ENCODE measurements around the gene COPB2.
"Not testable (repeated sequence)": the region's sequence is repeated elsewhere in the genome, so short reads cannot be mapped to it uniquely, and the experiment has no call there.

The COPB2 gene

DNA sequence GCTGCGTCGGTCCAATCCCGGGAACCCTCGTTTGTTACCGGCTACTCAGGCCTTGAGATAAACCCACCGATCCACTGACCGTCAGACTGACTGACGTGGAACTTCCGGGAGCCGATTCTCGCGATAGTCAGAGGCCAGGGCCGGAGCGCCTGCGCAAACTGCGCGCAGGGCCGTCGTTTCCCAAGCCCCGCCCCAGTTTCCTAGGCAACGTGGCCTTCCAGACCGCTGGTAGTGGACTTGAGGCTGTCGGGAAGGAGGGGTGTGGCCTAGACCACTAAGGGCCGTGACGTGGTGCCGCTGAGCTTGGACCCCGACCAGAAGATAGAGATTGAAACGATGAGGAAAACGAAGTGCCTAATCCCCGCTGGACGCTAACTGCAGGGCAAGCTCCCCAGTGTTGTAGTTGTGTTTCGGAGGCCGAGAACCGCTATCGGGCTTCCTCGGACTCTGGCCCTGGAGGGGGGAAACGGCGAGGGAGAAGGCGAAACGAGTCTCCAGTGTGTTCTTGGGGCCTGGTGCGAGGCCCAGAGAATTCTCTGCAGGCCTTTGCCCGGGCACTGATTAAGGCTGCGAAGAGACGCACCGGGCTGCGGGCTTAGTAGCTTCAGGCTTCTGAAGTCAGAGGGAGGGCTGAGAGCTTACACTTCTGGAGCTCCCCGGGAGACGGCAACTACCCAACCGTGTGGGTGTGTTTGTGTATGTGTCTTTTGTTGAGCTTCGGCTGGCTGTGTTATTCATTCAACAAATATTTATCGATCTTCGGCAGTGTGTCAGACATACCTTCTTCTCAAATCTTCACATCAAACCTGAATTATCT, at the start of gene COPB2:
COPB2 (minus strand) TSS at position 96 of the 817 bp plus-strand sequence. CDS start 97 bp downstream, outside the sequence.
- peak; percentile 98 for DNase-seq

DNA sequence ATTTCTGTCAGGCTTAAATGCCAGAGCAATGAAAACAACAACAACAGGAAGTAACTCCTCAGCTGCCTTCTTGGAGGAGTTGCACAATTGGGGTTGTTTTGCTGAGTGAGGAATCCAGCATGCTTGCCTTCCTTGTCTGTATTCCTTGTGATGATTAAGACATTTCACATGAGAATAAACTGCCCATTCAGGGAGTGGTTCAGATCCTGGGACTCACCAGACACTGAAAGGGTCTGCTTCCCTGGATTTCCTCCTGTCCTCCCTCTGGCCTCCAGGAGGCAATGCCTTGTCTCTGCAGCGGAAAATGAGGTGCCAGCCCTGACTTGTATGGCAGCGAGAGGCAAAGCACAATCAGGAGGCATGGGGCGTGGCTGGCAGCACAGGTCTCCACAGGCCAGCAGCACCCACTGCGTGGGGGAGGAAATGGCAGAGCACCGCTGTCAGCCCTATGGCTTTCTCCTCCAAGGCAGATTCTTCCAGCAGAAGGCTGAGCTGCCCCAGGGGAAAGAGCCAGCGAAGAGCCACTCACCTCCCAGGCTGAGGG, 45.4 kb upstream of the COPB2 start:
- no peak for DNase-seq

DNA sequence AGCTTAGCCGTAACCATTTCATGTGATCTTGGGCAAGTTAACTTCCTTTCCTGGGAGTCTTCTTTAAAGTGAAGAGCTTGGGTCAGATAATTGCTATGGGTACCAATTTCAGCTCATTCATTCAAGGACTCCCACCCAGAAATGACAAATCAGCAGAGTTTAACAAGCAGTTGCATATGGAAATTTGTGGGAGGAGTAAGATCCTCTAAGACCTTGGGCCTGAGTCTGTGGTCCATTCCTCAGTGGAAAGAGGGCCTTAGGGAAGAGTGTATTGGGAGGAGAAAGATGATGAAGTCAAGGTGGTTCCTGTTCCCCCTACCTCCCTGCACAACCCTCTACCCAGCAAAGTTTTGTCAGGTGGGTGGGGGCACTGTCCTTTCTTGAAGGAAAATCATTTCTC, 44.8 kb upstream of the COPB2 start:
- no peak for DNase-seq

DNA sequence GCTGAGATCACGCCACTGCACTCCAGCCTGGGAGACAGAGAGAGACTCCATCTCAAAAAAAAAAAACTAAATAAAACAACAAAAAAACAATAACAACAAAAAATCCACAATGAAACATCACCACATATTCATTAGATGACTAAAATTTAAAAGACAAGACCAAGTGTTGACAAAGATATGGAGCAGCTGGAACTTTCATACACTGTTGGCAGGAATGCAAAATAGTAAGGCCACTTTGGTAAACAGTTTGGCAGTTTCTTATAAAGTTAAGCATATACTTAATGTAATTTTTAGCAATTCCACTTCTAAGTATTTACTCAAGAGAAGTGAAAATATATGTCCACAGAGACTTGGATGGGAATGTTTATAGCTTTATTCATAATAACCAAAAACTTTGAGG, 43.6 kb upstream of the COPB2 start:
- no peak for DNase-seq

DNA sequence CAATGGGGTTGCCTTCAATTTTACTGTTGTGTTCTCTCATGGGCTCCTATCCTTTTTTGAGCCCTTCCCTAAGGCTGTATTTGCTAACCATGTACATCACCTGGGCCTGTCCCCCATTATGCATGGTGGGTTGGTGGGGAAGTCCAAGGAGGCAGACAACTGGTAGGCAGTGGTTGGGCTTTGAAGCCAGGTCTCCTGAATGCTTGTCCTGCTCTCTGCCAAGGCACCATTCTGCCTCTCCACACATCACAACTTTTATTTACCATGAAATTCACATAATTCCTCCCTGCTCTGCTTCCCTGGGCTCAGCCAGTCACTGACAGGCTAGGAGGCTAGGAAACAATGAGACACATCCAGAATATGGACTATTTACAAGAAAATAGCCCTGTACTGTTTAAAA, 41.0 kb upstream of the COPB2 start:
- no peak for DNase-seq

DNA sequence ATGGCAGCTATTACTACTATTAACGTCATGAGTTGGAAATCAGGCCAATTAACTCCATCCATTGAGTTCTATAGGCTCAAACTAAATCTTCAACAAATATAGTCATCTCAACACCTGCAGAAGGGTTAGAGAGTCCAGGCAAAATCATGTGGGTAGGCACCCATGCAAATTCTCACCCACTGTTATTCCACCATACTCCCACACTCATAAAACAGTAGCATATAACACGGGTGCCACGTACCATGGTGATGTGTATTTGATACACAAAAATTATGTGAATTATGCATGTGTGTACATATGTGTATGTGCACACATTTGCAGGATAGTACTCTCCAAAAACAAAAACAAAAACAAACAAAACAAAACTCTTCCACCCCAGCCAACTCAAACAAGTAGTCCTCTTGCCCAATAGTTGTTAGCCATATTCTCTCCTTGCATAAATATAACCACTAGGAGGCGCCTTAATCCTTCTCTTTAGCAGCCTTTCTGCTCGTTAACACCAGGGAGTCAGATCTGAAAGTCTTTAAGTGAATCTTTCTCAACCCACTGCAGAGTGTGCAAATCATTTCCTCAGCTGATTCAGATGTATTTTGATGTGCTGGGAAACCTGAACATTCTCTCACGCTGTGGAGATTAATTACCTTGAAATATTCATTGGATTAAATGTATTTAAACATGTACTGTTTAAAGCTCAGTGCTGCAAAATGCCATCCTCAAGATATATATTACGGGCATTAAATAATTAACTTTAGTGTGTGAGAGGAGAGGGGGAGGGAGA, 38.0 kb upstream of the COPB2 start:
- no peak for DNase-seq

DNA sequence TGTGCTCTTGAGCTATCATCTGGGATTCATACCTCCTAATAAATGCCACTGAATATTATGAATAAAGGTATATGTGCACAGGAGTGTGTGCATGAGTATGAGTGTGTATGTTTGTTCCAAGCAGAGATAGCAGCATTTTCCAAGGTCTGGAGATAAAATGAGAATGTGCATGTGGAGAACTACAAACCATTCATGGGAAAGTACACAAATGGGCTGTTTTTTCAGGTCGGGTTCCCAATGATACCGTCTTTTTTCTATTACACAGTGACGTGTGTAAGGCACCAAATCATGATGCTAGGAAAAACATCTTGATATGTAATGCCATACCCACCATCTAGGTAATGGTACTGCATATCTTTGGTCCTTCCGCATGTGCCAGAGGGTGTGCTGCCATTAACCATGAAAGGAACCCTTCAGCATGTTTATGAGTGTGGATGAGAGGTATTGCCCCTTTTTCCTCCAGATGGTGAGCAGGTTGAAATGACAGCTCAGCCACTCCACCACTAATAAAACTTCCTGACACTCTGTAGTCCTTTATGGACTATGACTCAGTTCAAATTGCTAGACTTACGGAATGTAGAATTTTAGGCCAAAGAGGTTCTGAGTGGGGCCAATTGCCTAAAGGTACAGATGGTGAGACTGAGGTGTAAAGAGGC, 36.4 kb upstream of the COPB2 start:
- DNase-seq = no peak

DNA sequence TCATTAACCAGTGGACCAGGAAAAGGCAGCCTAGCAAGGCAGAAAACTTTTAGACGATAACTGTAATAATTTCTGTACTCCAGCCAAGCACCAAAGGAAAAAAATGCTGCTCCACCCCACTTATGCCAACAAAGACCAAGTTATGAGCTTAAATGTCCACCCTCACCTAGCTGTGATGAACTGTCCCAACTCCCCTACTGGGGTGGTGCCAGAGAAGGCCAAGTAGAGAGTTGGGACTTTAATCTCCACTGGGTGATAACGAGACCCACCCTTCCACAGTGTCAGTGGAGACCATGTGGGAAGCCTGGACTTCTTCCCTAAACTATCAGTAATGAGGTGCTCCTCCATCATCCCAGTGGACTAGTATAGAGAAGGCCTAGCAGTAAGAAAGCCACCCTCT, 33.8 kb upstream of the COPB2 start:
- DNase-seq = no peak

DNA sequence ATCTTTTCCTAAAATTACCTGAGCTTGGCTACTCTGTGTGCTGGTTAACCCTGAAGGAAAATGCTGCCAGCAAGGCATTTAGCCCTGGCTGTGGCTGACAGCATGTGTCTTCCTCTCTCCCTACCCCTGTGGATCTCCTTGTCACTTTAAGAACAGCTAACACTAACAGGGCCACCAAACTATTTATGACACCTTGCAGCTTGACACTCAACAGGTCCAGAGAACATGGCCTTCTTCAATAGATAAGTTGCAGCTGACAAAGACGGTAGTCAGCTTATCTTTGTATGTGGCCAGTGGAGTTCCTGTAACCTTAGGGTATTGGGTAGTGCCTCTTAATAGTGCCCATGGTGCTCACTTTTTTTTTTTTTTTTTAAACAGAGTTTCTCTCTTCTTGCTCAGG, 32.0 kb upstream of the COPB2 start:
- DNase-seq = no peak

DNA sequence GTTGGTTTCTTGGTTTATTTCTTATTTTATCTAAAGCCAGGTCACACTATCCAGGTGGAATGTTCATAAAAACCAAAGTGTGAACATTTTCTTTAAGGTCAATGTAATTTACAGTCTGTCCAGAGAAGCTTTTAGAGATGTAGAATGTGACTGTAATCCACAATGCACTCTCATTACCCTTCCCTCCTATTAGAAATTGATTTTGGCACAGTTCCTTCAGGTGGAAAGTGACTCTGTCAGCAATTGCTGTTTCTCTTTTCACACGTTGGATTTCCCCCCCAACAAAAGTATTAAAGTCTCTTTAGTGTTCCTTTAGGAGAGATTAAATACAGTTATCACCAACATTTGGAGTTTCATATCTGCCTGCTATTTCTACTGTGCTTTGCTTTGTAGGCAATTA, 31.6 kb upstream of the COPB2 start:
- DNase-seq = no peak

DNA sequence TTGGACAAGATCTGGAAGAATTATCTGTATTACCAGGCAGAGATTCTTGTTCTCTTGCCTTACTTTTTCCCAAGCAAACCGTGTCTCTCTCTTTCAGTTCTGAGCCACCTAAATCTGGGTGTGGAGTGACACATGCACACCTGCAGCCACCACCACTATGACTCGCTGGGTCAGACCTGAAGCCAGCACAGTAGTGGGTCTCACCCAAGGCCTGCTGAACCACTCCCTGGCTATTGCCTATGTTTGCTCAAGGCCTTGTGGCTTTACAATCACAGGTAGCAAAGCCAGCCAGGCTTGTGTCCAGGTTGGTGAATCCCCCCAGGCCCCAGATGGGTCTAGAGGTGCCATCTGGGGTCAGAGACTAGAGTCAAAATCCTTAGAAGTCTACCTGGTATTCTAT, 28.7 kb upstream of the COPB2 start:
- no peak for DNase-seq

DNA sequence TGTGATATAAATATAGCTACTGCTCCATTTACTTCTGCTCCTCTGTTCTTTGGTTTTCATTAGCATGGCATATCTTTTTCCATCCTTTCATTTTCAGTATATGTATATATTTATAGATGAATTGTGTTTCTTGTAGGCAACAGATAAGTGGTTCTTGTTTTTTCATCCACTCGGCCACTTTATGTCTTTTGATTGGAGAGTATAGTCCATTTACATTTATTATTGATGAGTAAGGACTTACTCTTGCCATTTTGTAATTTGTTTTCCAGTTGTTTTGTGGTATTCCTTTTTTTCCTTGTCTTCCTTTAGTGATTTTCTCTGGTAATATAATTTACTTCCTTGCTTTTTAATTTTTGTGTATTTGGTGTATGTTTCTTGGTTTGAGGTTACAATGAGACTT, 26.8 kb upstream of the COPB2 start:
- DNase-seq = no peak

DNA sequence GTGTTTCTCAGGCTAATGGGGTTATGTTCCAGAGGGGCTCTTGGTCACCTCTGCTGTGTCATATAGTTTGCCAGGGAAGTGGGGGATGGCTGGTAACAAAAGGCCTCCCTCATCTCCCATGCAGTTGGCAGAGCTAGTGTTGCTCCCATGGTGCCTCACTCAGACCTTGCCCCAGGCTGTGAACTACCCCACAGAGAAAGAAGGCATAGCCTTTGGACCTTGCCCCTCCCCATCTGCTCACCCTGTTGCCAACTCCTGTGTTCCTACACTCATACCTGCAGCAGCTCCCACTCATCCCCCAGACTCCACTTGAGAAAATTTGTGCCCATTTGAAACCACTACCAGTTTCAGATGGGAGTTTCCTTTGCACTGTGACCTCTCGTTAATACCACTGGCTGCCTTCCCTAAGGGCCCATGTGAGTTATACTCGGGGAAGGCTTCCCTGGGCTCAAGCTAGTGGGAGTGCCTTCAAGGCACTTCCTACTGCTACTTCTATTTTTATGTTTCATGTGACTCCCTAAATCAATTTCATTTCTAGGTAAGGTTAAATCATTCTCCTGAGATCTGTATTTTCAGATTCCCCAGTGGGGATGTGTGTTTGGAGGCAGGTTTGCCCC, 25.3 kb upstream of the COPB2 start:
- no peak for DNase-seq

DNA sequence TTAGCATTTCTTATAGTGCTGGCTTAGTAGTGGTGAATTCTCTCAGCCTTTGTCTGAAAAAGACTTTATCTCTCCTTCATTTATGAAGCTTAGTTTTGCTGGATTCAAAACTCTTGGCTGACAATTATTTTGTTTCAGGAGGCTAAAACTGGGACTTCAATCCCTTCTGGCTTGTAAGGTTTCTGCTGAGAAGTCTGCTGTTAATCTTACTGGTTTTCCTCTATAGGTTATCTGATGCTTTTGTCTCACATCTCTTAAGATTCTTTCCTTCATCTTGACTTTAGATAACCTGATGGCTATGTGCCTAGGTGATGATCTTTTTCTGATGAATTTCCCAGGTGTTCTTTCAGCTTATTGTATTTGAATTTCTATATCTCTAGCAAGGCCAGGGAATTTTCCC, 23.4 kb upstream of the COPB2 start:
- not testable (repeated sequence) for DNase-seq

DNA sequence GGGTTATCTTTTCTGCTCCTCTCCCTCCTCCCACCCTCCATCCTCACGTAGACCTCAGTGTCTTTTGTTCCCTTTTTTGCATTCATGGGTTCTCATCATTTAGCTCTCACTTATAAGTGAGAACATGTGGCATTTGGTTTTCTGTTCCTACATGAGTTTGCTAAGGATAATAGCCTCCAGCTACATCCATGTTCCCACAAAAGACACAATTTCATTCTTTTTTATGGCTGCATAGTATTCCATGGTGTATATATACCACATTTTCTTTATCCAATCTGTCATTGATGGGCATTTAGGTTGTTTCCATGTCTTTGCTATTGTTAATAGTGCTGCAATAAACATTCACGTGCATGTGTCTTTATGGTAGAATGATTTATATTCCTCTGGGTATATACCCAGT, 11.7 kb upstream of the COPB2 start:
- DNase-seq = not testable (repeated sequence)

DNA sequence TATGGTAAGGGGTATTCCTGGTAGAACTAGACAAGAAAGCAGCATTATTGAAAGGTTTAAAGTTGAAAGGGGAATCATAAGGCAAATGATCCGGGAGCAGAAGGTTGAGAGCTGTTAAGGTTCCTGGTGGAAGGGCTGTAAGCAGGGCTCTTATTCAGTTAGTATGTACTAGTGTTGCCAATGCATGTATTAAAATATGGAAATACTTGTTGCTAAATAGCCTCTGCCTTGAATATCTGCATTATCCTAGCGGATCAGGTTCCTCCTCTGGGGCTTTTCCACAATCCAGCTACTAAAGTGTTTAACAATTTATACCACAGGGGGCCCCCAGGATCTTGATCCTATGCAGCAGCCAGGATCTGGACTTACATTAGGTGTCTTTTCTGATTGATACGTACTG, 7.3 kb upstream of the COPB2 start:
- no peak for DNase-seq

DNA sequence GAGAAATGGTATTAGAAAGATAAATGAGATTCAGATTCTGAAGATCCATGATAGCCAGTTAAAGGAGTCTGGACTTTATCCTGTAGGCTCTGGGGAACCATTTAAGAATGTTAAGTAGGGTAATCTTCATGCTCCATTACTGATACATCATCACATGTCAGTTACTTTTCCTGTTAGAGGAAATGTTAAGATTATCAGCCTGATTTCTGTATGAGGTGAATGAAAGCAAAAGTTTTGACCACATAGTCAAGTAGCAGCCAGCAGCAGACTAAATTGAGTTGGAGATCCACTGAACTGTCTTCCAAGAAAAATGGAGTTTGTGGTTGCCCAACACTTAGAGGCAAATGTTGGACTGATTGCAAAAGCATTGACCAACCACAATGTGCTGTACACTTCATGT, 4.7 kb upstream of the COPB2 start:
- DNase-seq = no peak

DNA sequence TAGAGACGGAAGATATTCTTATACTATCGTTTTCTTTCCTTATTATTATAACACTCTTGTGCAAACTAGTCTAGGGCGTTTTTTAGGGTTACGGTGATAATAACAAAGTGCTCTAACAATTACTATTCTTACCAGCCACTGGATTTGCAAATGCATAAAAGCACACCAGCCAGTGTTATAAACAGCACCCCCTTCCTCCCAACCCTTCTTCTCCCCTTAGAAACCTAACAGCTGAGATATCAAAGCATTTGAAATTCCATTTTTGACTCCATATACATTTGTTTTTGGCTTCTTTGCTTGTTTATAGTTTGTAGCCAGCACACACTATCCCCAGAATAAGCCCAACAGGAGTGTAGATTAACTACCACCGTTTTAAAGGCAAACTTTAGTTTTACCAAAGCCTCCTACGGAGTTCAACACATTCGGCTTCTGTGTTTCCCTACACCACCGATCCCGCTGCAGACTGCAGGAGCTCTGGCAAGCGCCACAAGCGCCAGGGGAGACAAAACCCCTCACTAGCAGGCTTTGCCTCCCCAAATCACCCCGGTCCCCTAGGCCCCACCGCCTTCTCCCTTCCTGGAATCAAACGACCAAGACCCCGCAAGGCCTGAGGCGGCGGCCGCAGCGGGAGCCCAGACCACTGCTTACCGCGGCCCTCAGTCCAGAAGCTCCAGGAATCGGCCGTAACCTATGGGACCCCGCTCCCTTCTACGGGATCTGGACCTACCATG, 461 bp downstream of the COPB2 start:
- peak; percentile 40 for DNase-seq

DNA sequence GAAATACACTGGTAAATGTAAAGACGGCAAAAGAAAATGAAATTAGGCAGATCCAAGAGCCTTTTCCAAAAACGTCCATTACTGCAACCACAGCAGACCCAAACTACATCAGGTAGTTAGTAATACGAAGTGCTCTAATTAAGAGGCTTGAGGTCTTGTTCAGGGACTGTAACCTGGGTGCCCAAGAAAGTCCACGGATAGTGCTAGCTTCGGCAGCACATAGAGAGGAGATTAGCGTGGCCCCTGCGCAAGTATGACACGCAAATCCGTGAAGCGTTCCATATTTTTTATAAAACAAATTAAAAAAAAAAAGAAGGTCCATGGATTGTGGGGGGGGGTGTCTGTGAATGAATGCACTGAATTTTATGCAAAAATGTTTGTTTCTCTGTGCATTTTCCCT, 1.4 kb downstream of the COPB2 start:
- DNase-seq = no peak

DNA sequence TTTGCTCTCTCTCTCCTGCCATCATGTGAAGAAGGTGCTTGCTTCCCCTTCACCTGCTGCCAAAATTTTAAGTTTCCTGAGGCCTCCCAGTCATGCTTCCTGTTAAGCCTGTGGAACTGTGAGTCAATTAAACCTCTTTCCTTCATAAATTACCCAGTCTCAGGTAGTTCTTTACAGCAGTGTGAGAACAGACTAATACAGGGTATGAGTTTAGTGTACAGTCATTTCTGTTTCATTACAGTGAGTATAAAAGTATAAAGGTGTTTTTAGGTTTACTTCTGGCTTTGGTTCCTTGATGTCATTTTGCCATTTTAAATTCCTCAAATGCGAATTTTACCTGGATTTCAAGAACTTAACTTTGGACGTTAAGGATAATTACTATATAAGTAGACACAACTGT, 7.2 kb downstream of the COPB2 start:
- DNase-seq = not testable (repeated sequence)

DNA sequence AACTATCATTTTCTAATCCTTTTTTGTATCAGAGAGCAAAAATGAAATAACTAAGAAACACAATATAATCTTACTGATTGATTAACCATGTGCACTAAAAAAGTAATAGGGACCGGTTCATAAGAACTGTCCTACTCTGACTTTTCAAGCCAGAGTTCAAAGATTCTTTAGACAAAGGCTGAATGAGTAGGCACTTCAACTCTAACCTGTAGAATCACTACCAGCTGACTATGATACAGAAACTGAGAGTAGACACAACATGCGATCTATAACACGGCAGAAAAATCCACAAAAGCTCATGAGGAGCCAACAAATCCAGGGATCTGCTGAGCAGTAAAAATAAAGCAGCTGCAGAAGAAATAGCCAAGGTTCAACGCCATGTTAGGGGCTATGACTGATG, 8.9 kb downstream of the COPB2 start:
- DNase-seq = no peak

DNA sequence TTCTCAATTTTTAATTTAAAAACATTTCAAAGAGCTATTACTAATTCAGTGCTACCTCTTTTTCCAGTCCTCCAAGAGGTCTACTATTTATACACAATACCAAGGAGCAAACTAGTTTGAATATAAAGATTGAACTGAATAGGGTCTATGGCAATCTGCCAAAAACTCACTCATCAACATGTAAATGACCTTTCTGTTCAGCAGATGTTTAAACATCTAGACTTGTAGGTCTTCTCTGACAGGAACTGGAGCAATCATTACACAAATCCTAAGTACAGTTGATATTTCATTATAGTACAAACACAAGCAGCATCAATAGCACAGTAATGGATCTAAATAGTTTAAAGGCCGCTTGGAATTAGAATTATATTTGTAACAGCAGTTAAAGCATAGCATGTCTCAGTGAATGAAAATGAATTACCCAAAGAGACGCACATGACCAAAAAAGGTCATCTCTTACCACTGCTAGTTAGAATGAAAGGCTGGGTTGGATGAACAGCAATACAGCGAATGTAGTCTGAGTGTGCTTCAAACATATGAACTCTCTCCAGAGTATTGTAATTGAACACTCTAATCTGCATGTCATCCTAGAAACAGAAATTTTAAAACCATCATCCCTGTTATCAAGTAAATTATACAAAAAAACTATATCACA, 10.7 kb downstream of the COPB2 start:
- DNase-seq = no peak

Data from stimulated activated CD4-positive, alpha-beta T cell treated with anti-CD3 and anti-CD28 coated beads, Interleukin-15, amount 100 ng/mL, for 24 hours (primary cell).